ENCODE measurements around the gene MCCD1.
A peak's percentile ranks its signal among the peaks of the same experiment; 100 is the strongest.

The MCCD1 gene

DNA sequence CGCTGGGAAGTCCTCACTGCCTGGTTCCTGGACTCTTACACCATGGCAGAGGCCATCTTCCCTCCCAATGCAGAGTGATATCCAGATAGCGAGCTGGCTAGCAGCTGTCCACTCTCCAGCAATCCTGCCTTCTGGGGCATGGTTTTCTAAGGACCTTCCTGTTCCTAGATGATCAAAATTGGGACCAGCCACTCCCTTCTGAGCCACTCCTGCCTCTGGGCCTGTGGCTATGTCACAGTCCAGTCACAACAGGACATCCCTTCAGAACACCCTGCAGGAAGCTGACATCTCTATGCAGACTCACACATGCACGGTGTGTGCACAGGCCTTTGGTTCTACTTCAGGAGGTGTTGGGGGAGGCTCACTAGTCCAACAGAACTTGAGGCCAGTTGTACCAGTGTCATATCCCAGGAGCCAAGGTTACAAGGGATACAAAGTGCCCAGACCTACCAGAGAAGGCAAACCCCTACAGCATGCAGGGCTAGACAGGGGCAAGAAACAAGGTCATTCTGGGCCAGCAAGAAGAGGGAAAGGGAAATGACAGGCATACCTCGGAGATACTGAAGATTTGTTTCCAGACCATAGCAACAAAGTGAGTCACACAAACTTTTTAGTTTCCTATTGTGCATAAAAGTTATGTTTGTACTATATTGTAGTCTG is 2.7 kb upstream of the MCCD1 start:
- DNase-seq (ENCODE audit: low read depth) = peak; percentile 37
- TF ChIP-seq, protein P1, sequence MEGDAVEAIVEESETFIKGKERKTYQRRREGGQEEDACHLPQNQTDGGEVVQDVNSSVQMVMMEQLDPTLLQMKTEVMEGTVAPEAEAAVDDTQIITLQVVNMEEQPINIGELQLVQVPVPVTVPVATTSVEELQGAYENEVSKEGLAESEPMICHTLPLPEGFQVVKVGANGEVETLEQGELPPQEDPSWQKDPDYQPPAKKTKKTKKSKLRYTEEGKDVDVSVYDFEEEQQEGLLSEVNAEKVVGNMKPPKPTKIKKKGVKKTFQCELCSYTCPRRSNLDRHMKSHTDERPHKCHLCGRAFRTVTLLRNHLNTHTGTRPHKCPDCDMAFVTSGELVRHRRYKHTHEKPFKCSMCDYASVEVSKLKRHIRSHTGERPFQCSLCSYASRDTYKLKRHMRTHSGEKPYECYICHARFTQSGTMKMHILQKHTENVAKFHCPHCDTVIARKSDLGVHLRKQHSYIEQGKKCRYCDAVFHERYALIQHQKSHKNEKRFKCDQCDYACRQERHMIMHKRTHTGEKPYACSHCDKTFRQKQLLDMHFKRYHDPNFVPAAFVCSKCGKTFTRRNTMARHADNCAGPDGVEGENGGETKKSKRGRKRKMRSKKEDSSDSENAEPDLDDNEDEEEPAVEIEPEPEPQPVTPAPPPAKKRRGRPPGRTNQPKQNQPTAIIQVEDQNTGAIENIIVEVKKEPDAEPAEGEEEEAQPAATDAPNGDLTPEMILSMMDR (IDR thresholded peaks at IDR 0.05; ENCODE audit: insufficient read depth, low read depth, low read length, missing control alignments) = no peak
- H3K4me3 ChIP-seq (ENCODE audit: low read length) = no peak overlapping the region

DNA sequence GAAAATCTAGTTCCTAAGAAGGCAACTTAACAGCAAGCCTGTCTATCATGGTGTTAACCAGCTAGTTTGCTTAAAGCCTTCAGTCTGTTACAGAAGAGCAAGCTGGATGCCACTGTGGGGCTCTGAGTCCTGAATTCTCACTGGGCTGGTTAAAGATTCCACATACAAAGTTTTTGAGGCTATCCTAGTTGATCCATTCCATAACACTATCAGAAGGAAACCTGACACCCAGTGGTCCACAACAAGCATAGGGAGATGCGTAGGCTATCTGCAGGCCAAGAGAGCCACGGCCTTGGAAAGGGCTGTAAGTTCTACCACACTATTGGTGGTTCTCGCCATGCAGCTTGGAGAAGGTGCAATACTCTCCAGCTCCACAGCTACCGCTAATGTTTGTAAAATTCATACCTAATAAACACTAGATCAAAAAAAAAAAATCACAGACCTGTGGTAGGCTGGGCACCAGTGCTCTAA is 420 bp upstream of the MCCD1 start:
- H3K4me3 ChIP-seq (ENCODE audit: low read length) = no peak overlapping the region
- TF ChIP-seq, protein P1 (IDR thresholded peaks at IDR 0.05; ENCODE audit: insufficient read depth, low read depth, low read length, missing control alignments) = no peak
- no peak for DNase-seq (ENCODE audit: low read depth)

DNA sequence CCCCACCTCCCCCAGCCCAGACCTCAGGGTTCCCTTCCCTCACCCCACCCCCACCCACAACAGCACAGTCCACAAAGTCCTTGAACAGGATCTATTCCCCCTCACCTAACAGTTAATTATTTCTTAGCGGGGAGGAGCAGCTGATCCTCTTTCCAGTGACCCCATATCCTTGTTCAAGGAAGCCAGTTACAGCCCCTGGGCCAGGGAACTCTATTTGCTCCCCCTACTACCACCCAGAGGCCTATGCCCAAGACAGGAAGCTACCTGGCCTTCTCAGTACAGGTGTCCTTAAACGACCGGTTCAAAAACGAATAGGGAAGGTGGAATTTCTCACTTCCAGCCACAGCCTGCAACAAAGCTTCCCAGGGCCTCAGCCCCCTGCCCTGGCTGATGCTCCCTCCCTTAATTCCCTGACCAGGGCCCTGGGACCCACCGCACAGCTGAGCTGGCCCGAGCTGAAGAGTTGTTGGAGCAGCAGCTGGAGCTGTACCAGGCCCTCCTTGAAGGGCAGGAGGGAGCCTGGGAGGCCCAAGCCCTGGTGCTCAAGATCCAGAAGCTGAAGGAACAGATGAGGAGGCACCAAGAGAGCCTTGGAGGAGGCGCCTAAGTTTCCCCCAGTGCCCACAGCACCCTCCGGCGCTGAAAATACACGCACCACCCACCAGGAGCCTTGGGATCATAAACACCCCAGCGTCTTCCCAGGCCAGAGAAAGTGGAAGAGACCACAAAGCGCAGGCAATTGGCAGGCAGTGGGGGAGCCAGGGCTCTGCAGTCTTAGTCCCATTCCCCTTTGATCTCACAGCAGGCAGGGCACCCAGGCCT is 778 bp downstream of the MCCD1 start:
- no peak for DNase-seq (ENCODE audit: low read depth)
- no peak overlapping the region for H3K4me3 ChIP-seq (ENCODE audit: low read length)
- TF ChIP-seq, protein P1 (IDR thresholded peaks at IDR 0.05; ENCODE audit: insufficient read depth, low read depth, low read length, missing control alignments) = no peak

DNA sequence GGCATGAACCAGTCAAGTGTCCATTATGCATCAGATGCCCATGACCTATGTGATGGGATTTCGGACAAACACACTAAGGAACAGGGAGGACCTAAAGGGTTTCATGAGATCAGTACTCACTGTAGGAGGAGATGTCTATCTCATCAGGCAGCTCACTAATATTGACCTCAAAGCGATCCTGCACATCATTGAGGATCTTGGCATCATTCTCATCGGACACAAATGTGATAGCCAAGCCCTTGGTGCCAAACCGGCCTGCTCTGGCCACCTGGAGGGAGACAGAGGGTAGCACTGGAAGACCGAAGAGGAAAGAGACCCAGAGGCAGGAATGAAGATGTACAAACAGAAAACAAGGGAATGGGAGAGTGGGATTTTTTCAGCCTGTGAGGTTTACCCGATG is 1.9 kb downstream of the MCCD1 start:
- TF ChIP-seq, protein P1 (IDR thresholded peaks at IDR 0.05; ENCODE audit: insufficient read depth, low read depth, low read length, missing control alignments) = no peak
- H3K4me3 ChIP-seq (ENCODE audit: low read length) = no peak overlapping the region
- no peak for DNase-seq (ENCODE audit: low read depth)

DNA sequence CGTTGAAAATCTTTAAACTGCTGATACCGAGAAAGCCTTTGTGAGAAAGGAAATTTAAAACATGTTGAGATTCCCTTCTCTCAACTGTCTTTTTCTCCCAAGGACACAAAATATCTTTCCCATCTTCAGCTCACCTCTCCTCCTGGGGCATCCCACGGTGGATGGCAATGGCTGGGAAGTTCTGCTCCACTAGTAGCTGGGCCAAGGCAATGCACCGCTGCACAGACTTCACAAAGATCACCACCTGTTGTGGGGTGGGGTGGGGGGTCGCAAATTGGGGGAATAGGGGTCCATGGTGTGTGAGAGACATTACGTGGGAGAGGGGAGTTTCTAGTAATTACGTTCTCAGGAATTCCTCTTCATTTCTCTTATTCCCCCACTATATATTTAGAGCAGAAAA is 2.4 kb downstream of the MCCD1 start:
- H3K4me3 ChIP-seq (ENCODE audit: low read length) = no peak overlapping the region
- DNase-seq (ENCODE audit: low read depth) = no peak
- TF ChIP-seq, protein P1 (IDR thresholded peaks at IDR 0.05; ENCODE audit: insufficient read depth, low read depth, low read length, missing control alignments) = no peak

DNA sequence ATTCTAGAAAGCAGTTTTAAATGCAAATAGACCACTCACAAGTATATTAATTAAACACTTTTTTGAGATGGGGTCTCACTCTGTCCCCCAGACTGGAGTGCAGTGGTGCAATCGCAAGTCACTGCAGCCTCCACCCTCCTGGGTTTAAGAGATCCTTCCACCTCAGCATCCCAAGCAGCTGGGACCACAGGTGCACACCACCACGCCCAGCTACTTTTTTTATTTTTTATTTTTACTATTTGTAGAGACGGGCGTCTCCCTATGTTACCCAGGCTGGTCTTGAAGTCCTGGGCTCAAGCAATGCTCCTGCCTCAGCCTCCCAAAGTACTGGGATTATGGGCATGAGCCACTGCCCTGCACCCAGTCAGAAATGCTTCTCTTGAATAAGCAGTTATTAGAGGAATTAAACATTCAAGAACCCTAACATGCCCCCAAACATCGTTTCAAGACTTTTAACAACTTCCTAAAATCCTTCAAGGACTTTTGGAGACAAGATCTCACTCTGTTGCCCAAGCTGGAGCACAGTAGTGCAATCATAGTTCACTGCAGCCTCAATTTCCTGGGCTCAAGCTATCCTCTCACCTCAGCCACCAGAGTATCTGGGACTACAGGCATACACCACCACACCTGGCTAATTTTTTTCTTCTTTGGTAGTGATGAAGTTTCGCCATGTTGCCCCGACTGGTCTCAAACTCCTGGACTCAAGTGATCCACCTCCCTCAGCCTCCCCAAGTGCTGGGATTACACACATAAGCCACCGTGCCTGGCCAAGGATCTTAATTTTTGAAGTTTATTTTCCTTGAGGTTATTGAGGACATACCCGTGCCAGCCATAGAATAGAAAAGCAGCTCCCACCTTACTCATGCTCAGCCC is 3.2 kb downstream of the MCCD1 start:
- no peak overlapping the region for H3K4me3 ChIP-seq (ENCODE audit: low read length)
- DNase-seq (ENCODE audit: low read depth) = no peak
- TF ChIP-seq, protein P1 (IDR thresholded peaks at IDR 0.05; ENCODE audit: insufficient read depth, low read depth, low read length, missing control alignments) = no peak
